ENCODE data around the gene SPSB1.

DNA sequence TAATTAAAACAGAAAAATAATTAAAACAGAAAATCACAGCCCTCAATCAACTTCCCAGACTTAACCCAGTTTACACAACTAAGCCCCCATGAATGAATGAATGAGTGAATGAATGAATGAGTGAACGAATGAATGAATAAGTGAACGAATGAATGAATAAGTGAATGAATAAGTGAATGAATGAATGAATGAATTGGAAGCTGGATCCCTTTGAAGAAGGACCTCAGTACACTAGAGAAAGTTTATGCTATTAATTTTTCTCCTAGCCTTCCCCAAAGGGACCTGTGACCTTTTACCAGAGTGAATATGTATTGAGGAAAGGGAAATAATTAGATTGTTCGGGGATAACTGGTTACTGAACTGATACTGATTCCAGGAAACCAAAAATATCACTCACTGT lies 5.6 kb downstream of the SPSB1 start:
- no peak for TF ChIP-seq EZH2 (IDR thresholded peaks at IDR 0.05; ENCODE audit: insufficient read depth, poor library complexity, severe bottlenecking)
- TF ChIP-seq EZH2phosphoT487 (IDR thresholded peaks at IDR 0.05; ENCODE audit: insufficient read depth, low read depth), result no peak
